ENCODE measurements around the gene SHOC2.
A peak's percentile ranks its signal among the peaks of the same experiment; 100 is the strongest.
"Not testable (repeated sequence)": the region's sequence is repeated elsewhere in the genome, so short reads cannot be mapped to it uniquely, and the experiment has no call there.

The SHOC2 gene

DNA sequence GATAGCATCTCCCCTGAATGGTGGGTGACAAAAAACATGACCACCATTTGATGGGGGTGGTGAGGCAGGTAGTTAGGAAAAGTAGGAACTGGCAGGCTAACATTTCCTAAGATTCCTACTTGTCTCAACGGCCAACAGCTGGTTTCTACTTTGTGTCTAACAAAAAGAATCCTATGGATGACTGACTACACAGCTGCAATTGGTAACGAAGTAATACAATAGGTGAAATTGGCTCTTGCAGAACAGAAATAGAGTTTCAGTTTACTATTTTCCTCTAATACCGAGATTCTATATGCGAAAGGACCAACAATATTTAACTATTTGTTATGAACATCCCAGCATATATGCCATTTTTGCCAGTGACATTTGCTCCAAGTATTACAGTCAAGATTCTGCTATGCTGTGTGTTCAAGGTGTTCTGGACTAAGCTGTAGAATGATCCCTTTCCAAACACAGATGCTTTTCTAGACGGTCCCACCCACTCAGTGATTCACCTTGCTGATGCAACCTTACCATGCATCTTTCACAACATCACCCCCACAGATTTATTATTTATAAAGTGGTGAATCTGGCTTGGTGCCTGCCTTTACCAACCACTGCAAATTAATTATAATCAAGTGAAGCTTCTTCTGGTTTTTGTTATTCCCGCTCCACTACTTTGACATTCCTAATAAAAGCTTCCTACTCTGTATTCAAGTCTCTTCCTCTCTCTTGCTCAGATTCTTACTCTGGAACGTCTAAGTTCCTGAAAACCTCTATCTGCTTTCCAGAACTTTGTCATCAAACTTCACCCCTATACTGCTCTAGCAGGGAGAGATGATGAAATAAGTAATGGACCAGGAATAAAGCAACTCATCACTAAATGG is 17.2 kb upstream of the SHOC2 start:
- DNase-seq (ENCODE audit: low spot score), result peak; percentile 62

DNA sequence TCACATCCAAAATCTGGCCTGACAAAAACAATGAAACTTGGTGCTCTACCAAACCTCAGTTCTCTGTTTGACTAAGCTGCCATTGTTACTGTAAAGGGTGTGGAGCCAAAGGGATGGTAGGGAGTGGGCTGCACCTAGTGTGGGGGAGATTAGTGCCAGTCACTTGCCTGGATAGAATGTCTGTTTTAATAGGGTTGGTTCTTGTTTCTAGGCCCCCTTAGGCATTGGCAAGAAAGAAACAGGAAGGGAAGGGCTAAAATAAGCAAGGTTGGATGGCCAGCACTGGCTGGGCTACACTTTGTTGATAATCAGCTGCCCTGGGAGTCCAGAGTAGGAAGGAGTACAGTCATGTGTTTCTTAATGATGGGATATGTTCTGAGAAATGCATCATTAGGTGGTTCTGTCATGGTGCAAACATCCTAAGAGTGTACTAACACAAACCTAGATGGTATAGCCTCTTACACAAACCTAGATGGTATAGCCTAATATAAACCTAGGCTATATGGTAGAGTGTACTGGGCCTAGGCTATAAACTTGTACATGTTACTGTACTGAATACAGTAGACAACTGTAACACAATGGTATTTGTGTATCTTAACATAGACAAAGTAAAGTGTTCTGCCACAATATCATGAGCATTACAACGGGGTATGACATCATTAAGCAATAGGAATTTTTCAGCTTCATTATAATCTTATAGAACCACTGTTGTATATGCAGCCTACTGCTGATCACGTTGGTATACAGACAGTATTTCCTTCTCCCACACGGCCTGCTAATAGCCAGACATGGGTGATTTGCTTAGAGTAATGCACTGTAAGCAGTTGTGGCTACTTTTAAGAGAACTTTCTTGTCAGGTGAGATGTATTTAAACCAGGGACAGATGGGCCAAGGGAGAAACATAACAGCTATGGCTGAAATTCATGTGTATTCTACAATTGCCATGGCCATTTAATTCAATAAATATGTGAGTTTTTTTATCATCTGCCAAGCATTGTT is 15.8 kb upstream of the SHOC2 start:
- no peak for DNase-seq (ENCODE audit: low spot score)

DNA sequence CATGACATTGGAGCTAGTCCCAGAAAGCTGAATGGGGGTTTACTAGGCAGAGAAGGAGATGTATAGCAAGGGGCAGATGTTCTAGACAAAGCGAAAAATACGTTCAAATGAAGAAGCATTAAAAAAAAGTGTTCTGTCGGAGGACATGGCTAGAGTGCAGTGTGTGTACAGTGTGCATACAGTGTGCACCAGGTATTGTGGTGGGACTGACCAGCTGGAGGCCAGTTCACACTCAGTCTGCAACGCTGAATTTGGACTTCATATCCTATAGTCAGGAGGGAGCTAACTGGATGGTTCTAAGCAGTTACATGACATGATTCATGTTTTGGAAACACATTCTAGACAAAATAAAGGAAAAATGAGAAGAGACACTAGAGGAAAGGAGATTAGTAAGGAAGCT is 9.3 kb upstream of the SHOC2 start:
- no peak for DNase-seq (ENCODE audit: low spot score)

DNA sequence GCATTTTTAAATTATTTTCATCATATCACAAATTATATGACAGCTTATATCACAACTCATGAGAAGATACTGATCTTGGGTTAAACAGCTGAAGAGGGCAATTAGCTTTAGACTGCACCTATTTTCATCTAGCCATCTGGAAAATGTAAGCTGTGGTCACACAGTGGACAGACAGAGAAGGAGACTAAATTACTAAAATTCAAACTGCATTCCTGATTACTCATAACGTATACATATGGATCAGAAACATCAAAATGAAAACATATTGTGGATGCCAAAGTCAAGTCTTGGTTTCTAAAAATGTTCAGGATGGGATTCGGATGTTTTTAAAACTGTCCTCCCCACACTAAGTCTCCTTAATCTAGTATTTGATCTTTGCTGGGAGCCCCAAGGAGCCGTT is 7.0 kb upstream of the SHOC2 start:
- DNase-seq (ENCODE audit: low spot score), result peak; percentile 24

DNA sequence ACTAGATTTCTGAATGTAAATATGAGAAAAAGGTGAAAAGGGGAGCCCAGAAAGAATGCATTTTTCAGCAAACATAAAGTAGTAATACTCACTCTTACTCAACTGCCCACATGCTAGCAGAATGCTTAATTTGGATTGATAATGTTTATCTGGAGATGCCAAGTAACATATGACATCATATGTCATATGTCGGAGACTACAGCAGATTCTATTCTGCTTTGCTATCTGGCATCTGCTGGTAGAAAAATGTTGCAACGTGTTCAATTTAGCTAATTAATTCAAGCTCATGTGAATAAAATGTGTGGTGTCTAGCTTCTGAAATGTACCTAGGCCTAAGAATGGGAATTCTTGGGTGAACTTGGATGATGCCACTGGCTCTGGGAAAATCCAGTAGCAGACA is 5.0 kb upstream of the SHOC2 start:
- no peak for DNase-seq (ENCODE audit: low spot score)

DNA sequence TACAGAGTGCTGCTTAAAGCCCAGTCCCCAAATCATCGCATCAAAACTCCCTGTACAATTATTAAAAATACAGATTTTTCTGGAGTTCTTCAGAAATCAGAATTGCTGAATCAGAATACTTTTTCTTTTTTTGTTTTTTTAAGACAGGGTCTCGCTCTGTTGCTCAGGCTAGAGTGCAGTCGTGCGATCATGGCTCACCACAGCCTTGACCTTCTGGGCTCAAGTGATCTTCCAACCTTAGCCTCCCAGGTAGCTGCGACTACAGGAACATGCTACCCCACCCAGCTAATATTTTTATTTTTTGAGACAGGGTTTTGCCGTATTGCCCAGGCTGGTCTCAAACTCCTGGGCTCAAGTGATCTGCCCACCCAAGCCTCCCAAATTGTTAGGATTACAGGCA is 4.4 kb upstream of the SHOC2 start:
- DNase-seq (ENCODE audit: low spot score), result no peak

DNA sequence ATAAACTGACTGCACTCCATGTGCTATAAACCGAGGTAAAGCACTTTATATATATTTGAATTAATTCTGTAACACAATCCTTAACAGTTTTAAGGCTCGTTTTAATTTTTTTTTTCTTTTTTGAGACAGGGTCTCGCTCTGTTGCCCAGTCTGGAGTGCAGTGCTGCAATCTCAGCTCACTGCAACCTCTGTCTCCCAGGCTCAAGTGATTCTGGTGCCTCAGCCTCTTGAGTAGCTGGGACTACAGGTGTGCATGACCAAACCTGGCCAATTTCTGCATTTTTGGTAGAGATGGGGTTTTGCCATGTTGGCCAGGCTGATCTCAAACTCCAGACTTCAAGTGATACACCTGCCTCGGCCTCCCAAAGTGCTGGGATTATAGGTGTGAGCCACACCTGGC is 3.8 kb upstream of the SHOC2 start:
- DNase-seq (ENCODE audit: low spot score), result not testable (repeated sequence)

DNA sequence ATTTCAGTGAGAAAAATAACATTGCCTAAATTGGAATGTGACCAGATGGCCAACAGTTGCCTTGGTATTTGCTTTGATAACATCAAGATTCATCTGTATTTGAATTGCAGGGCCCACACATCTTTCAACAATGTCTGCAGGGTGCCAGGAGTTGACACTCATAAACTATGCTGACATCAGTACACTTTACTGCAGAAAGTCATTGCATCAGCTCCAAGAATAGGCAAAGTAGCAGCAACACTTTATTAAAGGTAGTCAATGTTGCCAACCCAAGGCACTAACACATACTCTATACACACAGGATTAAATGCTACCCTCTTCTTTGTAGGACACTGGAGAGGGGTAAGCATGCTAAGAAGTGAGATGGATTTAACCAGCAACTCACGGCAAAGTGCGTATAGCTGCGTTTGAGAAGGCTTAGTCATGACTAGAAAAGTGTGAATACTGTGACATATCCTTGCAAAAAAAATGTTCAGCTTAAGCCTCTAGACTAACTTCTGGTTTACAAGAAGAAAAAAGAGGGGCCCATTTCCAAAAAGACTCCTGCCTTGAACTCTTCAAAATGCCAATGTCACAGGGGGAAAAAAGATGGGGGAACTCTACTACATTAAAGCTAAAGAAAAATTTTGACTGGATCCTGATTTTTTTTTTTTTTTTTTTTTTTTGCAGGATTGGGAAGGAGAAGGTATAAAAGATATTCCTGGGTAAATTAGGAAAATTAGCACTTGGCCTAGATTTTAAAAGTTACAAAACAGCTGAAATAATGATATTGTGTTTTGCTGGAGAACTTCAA is 2.7 kb upstream of the SHOC2 start:
- DNase-seq (ENCODE audit: low spot score), result peak; percentile 50

DNA sequence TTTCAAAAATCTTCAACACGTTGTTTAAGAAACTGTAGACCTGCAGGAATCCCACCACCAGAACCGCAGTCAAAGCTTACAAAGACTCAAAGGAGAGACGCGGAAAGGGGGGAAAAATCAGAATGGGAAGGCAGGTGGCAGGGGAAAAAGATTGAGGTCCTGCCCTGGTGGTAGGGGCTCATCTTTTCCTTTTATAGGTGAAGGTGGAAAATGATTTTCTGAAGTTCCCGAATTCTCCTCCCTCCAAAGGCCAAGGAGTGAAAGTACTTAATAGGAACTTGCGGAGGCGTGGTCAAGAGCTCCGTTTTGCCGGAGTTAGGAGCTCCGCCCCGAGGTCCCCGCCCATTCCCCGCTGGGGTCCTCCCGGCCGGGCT is 1.1 kb upstream of the SHOC2 start:
- peak; percentile 97 for DNase-seq (ENCODE audit: low spot score)

DNA sequence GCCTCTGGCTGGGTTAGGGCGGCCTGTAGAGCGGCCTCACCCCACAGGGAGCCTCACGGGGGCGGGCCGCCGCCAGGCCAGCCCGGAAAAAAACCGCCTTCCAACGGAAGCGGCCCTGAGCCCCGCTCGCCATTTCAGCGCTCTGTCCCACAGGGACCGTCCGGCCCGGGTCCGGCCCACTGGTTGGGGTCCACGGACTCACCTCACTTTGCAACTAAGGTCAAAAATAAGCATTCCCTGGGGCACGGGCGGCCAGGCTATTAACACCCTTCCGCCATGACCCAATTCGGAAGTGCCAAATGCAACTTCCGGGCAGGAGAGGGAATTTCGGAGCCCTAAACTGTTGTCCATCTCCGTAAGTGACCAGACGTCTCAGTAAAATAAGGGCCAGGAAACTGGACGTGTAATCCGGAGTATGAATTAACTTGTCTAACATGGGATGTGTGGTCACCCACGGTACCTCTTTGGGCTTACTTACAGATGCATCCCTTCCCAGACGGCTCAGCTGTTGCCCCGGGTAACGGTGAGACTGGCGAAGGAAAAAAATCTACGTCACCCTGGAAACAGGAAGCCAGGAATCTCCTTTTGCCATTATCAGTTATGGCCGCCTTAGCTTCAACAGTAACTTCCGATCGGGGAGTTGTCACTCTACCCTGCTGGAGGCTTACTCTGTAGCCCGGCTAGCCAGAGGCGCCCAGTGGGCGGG is 608 bp upstream of the SHOC2 start, which contains the start of gene BBIP1:
TSS of gene BBIP1 (minus strand) at position 538 of the 706 bp plus-strand sequence. CDS start 1,023 bp downstream, outside the sequence.
- DNase-seq (ENCODE audit: low spot score), result peak; percentile 100

DNA sequence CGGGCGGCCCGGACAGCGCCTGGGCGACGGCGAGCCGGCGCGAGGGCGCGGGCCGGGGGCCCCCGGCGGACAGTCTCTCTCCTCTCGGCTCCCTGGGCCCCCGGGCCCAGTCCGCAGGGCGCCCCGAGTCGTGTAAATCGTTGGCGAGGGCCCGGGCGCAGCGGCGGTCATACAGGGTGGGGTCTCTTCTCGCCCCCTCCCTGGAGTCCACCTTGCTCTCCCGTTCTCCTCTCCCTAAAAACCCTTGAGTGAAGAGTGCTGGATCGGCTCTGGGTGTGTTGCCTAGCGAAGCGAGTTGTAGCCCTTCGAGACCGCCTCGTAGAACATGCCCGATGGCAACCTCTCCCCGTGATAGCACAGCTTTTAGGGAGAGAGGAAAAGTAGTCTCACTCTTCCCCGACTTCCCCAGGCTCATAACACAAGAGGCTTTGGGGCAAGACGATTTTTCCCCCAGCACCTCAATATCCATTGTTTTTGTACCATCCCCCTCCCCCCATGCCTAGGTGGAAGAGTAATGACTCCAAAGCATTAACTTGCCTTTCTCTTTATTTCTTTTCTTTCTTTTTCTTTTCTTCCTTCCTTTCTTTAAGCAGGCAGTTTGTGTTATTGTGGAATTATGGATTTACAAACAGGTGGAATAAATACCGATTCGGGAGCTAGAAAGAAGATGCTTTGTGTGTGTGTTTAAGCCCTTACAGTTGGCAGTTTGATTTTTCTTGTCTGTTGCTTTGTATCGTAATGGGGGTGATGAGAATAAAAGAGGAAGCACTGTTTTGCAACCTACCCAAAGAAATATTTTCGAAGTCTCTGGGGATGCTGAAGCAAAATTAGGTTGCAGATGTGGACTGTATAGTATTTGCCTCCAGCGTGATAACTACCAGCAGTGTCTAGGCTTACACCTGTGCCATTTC is 822 bp downstream of the SHOC2 start:
- DNase-seq (ENCODE audit: low spot score), result peak; percentile 64

DNA sequence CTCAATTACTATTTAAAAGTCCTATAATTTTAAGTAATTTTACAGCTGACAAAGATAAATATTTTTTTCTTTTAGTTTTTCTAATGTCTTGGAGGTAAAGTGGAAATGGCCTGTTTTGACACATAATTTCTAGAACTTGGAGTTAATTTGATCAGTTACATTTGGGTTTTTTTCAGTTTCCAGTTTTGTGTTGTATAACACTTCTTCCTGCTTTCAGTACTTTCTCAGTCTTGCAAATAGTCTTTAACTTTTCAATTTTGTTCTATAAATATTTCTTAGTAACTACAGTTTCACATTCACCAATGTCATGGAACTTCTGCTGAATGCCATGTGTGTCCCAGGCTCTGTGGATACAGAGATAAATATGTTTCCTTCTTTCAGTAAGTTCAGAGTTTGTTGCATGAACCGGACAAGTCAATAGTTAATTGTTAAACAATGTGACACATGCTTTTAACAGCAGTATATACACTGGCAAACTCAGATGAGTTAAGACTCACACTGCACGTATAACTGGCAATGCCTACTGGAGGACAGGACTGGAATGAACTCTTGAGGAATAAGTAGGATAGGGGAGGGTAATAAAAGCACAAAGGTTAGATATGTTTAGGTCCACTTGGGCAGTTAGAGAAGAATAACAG is 4.6 kb downstream of the SHOC2 start:
- peak; percentile 3 for DNase-seq (ENCODE audit: low spot score)

DNA sequence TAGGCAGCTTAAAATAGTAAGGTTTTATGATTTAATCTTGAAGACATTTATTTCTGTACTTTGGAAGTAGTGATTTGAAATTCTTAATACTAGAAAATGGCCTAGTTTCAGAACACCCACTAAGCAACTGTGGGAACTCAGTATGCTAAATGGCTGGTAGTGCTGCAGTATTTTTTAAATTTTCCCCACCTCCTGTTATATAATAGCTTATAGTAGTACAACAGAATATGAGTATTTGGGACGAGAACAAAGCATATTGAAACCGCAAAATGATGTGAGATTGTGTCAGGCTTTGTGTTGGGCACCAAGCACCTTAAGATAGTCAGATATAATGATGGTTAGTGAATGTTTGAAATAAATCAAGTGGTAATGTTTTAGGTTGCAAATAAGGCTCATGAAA is 8.1 kb downstream of the SHOC2 start:
- DNase-seq (ENCODE audit: low spot score), result no peak

DNA sequence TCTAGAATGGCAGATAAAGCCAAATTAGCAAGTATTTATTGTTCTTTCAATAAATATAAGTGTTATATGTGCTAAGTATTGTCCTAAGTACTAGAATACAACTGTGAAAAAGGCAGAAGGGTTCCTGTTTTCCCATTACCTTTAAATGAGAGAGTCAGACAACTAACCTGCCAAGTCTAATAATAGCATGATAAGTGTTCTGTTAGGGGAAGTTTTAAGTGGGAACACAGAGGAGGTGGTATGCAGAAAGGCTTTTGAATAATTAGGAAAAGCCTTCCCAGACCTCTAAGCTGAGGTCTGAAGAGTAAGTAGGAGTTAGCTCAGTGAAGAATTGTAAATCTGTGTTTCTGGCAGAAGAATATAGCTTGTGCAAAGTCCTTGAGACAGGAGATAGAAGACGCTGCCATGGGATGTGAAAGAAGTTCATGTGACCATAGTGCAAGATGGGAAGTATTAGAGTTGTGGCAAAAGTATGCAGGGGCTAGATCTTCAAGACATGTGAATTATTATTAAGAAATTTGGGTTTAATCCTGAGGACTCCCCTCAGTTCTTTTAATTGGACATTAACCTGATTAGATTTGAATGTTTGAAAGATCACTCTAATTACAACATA is 12.5 kb downstream of the SHOC2 start:
- DNase-seq (ENCODE audit: low spot score), result no peak

DNA sequence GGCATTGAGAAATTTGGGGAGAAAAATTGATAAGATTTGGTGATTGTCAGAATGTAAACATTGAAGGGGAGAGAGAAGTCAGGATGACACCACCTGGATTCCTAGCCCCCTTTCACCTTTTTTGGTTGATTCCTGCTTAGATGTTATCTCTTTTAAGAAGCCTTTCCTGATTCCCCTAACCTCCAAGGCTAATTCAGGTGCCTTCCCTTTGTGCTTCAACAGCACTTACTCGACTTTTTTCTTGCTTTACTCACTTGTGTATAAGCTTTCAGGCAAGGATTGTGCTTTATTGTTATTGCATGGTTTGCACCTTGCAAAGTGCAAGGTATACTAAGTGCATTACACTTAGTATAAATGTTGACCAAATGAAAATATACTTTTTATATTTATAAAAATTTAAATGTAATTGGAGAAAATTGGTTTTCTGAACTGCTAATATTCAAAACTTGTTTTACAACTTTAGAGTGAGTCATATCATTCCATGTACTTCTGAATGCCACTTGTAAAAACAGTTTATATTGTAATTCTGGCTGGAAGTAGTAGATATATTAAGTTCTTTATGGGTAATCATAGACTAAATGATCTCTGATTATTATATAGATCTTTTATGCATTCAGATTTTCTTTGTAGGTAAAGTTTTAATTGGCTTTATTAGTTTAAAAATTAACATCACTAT is 13.2 kb downstream of the SHOC2 start:
- no peak for DNase-seq (ENCODE audit: low spot score)

DNA sequence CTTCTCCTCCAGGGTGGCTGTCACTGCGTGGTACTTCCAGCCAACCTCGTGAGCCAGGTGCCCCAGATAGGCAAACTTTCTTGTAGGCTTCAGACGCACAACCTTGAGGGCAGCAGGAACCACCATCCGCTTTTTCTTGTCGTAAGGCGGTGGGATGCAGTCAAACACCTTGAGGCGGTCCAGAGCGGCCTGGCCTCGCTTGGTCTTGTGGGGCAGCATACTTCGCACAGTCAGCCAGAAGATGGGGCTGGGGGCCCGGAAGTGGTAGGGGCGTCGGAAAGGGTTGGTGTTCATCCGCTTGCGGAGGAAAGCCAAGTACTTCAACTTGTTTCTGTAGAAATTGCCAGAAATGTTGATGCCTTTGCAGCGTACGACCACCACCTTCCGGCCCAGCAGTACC is 17.4 kb downstream of the SHOC2 start:
- no peak for DNase-seq (ENCODE audit: low spot score)

DNA sequence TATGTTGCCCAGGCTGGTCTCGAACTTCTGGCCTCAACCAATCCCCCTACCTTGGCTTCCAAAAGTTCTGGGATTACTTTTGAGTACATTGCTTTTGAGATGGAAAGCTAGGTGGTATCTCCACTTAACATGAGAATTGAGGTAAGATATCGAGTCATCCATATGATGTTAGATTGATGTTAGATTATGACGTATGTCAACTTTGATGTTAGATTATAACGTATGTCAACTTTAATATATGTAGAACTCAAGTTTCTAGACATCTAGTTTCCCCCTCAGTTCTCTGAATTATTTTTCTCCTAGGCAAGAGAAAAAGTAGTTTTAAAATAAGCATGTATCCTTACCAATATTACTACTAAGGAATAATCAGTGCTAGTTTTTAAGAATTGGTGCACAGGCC is 20.0 kb downstream of the SHOC2 start:
- no peak for DNase-seq (ENCODE audit: low spot score)

DNA sequence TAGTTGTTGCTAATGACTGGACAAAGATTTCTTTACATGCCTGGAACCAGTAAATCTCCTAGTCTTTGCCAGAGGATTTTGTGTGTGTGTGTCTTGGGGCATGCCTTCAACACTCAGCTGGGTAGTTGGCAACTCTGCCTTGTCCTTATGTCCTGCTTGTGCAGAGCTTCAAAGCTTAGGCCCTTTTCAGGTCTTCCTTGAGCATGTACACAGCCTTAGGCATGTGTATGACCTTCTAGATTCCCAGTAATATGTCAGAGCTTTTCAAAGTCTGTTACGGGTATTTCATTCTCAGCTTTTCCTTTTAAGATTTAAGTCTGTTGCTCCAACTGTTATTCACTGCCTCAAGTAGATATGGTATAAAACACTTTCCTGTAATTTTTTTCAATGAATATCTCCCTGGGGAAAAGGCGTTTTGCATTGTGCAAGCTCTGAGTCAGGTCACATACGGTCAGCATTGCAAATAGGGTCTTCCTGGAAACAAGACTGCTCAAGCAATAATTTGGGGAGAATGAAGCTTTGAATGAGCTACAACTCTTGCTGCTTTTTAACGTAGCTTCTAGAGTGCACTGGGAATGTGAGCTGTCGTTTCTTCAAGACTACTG is 25.5 kb downstream of the SHOC2 start:
- no peak for DNase-seq (ENCODE audit: low spot score)

All from RKO (cell line).